A549 (cell line): ENCODE results near the gene SHISA8.

Source experiments
- CEBPB ChIP-seq, 2 experiments: fragments of >200 bp in 1 of 2; sonication (Bioruptor Twin) in 1 of 2; formaldehyde crosslinking in 1 of 2; IDR thresholded peaks; 2 replicates each; pipeline ENCODE4 v1.6.1; 2012 to 2016
- CTCF ChIP-seq: fragments of >200 bp; sonication (Bioruptor Twin); formaldehyde crosslinking; IDR thresholded peaks from 3 replicates; pipeline ENCODE4 v1.5.1; 2016
- EP300 ChIP-seq, 2 experiments: fragments of >200 bp; sonication (Bioruptor Twin); formaldehyde crosslinking; IDR thresholded peaks; 2 replicates in 1 of 2; 3 replicates in 1 of 2; pipeline ENCODE4 v1.6.1; 2016 to 2017
- GATA3 ChIP-seq: IDR thresholded peaks from 2 replicates; pipeline ENCODE4 v1.6.1; 2012; ENCODE audit warnings: borderline replicate concordance
- MAFK ChIP-seq: fragments of 450-650 bp; IDR thresholded peaks from 2 replicates; pipeline ENCODE4 v1.6.1; 2014; ENCODE audit not compliant: partially characterized antibody
- MAX ChIP-seq: IDR thresholded peaks from 2 replicates; pipeline ENCODE4 v1.6.1; 2012
- POLR2A ChIP-seq: IDR thresholded peaks from 2 replicates; pipeline ENCODE4 v1.6.1; 2012; ENCODE audit warnings: mild to moderate bottlenecking, low read length
- REST ChIP-seq: fragments of 200-600 bp; sonication (generic); IDR thresholded peaks from 2 replicates; pipeline ENCODE4 v1.6.1; 2016; ENCODE audit warnings: antibody characterized with exemption, mild to moderate bottlenecking, moderate library complexity
- RFX5 ChIP-seq: fragments of 450-650 bp; IDR thresholded peaks from 2 replicates; pipeline ENCODE4 v1.7.1; 2014; ENCODE audit warnings: antibody characterized with exemption, mild to moderate bottlenecking, moderate library complexity

- TF ChIP-seq POLR2A, result no peak
- TF ChIP-seq REST, result no peak
- TF ChIP-seq GATA3, result no peak
- TF ChIP-seq RFX5, result no peak
- no peak for TF ChIP-seq MAFK
- no peak for TF ChIP-seq EP300 (IDR thresholded peaks at IDR 0.05)
- TF ChIP-seq CTCF, result no peak
- no peak for TF ChIP-seq MAX
- no peak for TF ChIP-seq CEBPB (IDR thresholded peaks at IDR 0.05)
Measured at GRCh38 chr22:41868556-41868955, 46.3 kb downstream of the SHISA8 start.
